ENCODE measurements around the gene KRTDAP.

KRTDAP gene

GRCh38 chr19:35444735-35445134 is 45.5 kb downstream of the KRTDAP start:
- Mint-ChIP-seq H3K4me3 (no peak overlapping the region), H3K4me1 (peaks cover 23% of the 10 kb centered on the region), H3K27ac (no peak overlapping the region), H3K27me3 (peaks cover 8% of the 10 kb centered on the region), H3K36me3 (no peaks in the 10 kb centered on the region), H3K9me3 (no peaks in the 10 kb centered on the region)
- DNase-seq (ENCODE audit: low spot score in 2 of 2) (no peak), ATAC-seq (ENCODE audit: low read depth) (no peak)

GRCh38 chr19:35442091-35442490 is 48.2 kb downstream of the KRTDAP start:
- no peaks in the 10 kb centered on the region for H3K36me3 Mint-ChIP-seq
- H3K27me3 Mint-ChIP-seq = peaks cover 8% of the 10 kb centered on the region
- no peak overlapping the region for H3K27ac Mint-ChIP-seq
- peak overlapping the region; percentile 75 for H3K4me3 Mint-ChIP-seq
- no peaks in the 10 kb centered on the region for H3K9me3 Mint-ChIP-seq
- ATAC-seq (ENCODE audit: low read depth) = peak; percentile 67
- H3K4me1 Mint-ChIP-seq = peaks cover 19% of the 10 kb centered on the region
- DNase-seq (ENCODE audit: low spot score in 2 of 2) = no peak

GRCh38 chr19:35439921-35440320 is 50.3 kb downstream of the KRTDAP start:
- Mint-ChIP-seq H3K9me3 (no peaks in the 10 kb centered on the region), H3K4me3 (no peak overlapping the region), H3K36me3 (no peaks in the 10 kb centered on the region), H3K4me1 (peaks cover 25% of the 10 kb centered on the region), H3K27me3 (peaks cover 3% of the 10 kb centered on the region), H3K27ac (no peak overlapping the region)
- ATAC-seq (ENCODE audit: low read depth) = no peak
- no peak for DNase-seq (ENCODE audit: low spot score in 2 of 2)

GRCh38 chr19:35438527-35438926 is 51.7 kb downstream of the KRTDAP start:
- peaks cover 2% of the 10 kb centered on the region for H3K27me3 Mint-ChIP-seq
- no peaks in the 10 kb centered on the region for H3K36me3 Mint-ChIP-seq
- no peak overlapping the region for H3K27ac Mint-ChIP-seq
- ATAC-seq (ENCODE audit: low read depth) = no peak
- no peak for DNase-seq (ENCODE audit: low spot score in 2 of 2)
- peaks cover 25% of the 10 kb centered on the region for H3K4me1 Mint-ChIP-seq
- H3K4me3 Mint-ChIP-seq = no peak overlapping the region
- no peaks in the 10 kb centered on the region for H3K9me3 Mint-ChIP-seq

GRCh38 chr19:35438096-35438495 is 52.2 kb downstream of the KRTDAP start:
- no peak overlapping the region for H3K27ac Mint-ChIP-seq
- no peak overlapping the region for H3K4me3 Mint-ChIP-seq
- no peaks in the 10 kb centered on the region for H3K36me3 Mint-ChIP-seq
- H3K27me3 Mint-ChIP-seq = peaks cover 2% of the 10 kb centered on the region
- ATAC-seq (ENCODE audit: low read depth) (no peak), DNase-seq (ENCODE audit: low spot score in 2 of 2) (no peak)
- H3K9me3 Mint-ChIP-seq = no peaks in the 10 kb centered on the region
- peaks cover 25% of the 10 kb centered on the region for H3K4me1 Mint-ChIP-seq

- H3K4me1 Mint-ChIP-seq = peaks cover 22% of the 10 kb centered on the region
Observed at GRCh38 chr19:35437406-35437951, 52.8 kb downstream of the KRTDAP start.

More at GRCh38 chr19:35437406-35437951, 52.8 kb downstream of the KRTDAP start:
- DNase-seq (ENCODE audit: low spot score in 2 of 2) (no peak), ATAC-seq (ENCODE audit: low read depth) (no peak)
- H3K9me3 Mint-ChIP-seq = peaks cover under 1% of the 10 kb centered on the region
- no peak overlapping the region for H3K4me3 Mint-ChIP-seq
- peaks cover under 1% of the 10 kb centered on the region for H3K36me3 Mint-ChIP-seq
- H3K27ac Mint-ChIP-seq = no peak overlapping the region
- peaks cover 2% of the 10 kb centered on the region for H3K27me3 Mint-ChIP-seq
